ENCODE results near the gene MAL.

Gene MAL

DNA sequence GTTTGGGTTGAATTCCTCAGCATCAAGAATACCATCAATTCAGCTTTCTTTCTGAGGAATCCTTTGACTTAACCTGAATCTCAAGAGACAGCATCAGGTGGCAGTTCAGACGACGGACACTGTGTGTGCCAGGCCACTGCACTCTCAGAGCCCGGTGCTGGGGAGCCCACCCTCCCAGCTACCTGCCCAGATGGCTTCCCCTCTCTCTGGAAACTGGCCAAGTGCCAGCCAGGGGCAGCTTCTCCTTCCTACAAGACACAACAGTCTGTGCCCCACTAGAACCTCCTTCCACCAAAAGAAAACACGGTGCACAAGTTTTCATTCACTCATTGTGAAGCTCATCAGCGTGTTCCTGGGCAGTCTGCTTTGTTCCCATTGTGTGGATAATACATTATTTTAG, 28.5 kb downstream of the MAL start:
- Histone ChIP-seq H3K36me3 (ENCODE audit: insufficient read depth, low read length) (no peaks in the 10 kb centered on the region), H3K9ac (ENCODE audit: low read length) (no peak overlapping the region), H3K4me3 (ENCODE audit: low read depth in 1 of 2, low read length in 2 of 2) (no peak overlapping the region), H3K4me1 (ENCODE audit: insufficient read depth, low read length) (no peaks in the 10 kb centered on the region), H3K27me3 (ENCODE audit: control insufficient read depth in 1 of 2, insufficient read depth in 2 of 2, low read length in 2 of 2) (peaks cover 0 to 6% of the 10 kb centered on the region in 2 donors), H3K27ac (ENCODE audit: low read depth, low read length) (no peak overlapping the region), H3K9me3 (ENCODE audit: low read length) (no peaks in the 10 kb centered on the region)

DNA sequence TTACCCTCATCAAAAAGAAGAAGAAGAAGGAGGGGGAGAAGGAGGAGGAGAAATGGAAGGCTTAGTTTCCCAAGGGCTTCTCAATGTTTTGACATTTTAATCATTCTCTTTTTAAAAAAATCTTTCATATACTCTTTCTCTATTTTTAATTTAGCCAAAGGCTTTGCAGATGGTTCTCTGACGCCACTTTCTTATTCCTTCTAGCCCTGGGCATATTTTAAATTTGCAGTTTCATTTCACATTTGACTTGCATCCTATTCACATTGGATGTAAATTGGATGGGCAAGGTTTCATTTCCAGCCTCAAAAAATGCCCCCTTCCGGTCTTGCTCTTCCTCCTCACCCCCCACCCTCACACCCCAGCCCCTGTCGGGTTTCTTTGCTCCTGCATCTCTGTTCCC, 29.8 kb downstream of the MAL start:
- no peaks in the 10 kb centered on the region for H3K27me3 ChIP-seq (ENCODE audit: control insufficient read depth in 1 of 2, insufficient read depth in 2 of 2, low read length in 2 of 2)
- H3K4me3 ChIP-seq (ENCODE audit: low read depth in 1 of 2, low read length in 2 of 2), result no peak overlapping the region
- no peaks in the 10 kb centered on the region for H3K9me3 ChIP-seq (ENCODE audit: low read length)
- no peaks in the 10 kb centered on the region for H3K4me1 ChIP-seq (ENCODE audit: insufficient read depth, low read length)
- no peak overlapping the region for H3K27ac ChIP-seq (ENCODE audit: low read depth, low read length)
- H3K36me3 ChIP-seq (ENCODE audit: insufficient read depth, low read length), result no peaks in the 10 kb centered on the region
- H3K9ac ChIP-seq (ENCODE audit: low read length), result no peak overlapping the region

DNA sequence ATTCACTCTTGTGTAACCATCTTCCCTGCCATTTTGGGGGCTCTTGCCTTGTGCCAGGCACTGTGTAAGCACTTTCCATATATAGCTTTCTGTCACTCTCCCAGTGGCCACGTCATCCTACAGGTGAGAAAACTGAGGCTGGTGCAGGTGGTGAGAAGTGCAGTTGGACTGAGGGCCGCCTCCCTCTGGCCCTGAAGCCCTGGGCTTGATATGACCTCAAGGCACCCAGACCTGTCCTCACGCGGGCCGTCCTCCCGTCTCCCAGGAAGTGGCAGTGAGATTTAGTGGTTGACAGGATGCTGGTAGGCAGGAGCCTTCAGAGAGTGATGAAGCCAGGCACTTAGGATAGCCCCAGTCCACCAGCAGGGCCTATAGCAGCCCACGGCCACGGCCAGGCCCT, 30.5 kb downstream of the MAL start:
- Histone ChIP-seq H3K9me3 (ENCODE audit: low read length) (no peaks in the 10 kb centered on the region), H3K4me3 (ENCODE audit: low read depth in 1 of 2, low read length in 2 of 2) (no peak overlapping the region), H3K9ac (ENCODE audit: low read length) (no peak overlapping the region), H3K27ac (ENCODE audit: low read depth, low read length) (no peak overlapping the region), H3K36me3 (ENCODE audit: insufficient read depth, low read length) (no peaks in the 10 kb centered on the region), H3K4me1 (ENCODE audit: insufficient read depth, low read length) (no peaks in the 10 kb centered on the region), H3K27me3 (ENCODE audit: control insufficient read depth in 1 of 2, insufficient read depth in 2 of 2, low read length in 2 of 2) (no peaks in the 10 kb centered on the region)

DNA sequence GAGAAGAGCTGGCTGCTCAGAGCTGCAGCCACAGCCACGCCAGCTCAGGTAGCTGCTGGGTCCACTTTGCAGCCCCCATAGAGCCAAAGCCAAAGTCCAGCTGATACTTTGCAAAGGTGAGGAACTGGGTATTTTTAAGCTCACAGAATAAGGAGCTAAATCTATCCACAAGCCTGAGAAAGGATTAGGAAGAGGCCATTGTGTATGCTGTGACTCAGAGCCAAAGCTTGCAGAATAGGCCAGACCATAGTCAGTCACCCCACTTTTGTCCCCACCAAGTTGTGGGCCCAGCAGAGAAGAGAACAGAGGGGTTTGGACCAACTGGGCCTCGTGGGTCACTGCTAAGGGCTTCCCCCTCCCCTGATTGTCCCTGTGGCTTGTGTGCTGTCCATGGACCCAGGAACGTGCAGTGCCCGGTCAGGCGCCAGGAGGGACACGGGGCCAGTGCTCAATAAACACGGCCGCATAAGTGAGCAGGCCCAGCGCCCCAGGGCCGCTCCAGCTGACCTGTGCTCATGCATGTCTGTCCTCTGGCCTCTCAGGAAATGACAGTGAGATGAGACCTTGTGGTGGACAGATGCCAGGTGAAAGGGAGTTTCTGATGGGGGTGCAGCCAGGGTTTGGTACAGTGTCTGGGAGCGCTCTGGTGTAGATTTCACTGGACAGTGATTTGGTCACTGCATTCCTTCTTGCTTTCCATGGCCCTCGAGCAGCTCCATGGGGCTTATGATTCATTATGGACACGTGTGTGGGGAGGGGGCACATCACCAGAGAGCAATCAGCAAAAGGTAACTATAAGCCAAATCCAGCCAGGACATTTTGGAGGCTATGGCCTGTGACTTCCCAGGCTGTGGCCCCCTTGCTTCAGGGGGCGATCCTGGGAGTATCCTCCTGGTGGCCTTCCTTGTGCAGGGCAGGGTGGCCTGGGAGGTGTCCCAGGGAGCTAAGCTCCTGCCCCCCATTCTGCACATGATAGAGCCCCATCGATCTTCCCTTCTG, 31.3 kb downstream of the MAL start:
- Histone ChIP-seq H3K36me3 (ENCODE audit: insufficient read depth, low read length) (no peaks in the 10 kb centered on the region), H3K27me3 (ENCODE audit: control insufficient read depth in 1 of 2, insufficient read depth in 2 of 2, low read length in 2 of 2) (no peaks in the 10 kb centered on the region), H3K9me3 (ENCODE audit: low read length) (no peaks in the 10 kb centered on the region), H3K4me1 (ENCODE audit: insufficient read depth, low read length) (no peaks in the 10 kb centered on the region), H3K9ac (ENCODE audit: low read length) (no peak overlapping the region), H3K27ac (ENCODE audit: low read depth, low read length) (no peak overlapping the region), H3K4me3 (ENCODE audit: low read depth in 1 of 2, low read length in 2 of 2) (no peak overlapping the region)

DNA sequence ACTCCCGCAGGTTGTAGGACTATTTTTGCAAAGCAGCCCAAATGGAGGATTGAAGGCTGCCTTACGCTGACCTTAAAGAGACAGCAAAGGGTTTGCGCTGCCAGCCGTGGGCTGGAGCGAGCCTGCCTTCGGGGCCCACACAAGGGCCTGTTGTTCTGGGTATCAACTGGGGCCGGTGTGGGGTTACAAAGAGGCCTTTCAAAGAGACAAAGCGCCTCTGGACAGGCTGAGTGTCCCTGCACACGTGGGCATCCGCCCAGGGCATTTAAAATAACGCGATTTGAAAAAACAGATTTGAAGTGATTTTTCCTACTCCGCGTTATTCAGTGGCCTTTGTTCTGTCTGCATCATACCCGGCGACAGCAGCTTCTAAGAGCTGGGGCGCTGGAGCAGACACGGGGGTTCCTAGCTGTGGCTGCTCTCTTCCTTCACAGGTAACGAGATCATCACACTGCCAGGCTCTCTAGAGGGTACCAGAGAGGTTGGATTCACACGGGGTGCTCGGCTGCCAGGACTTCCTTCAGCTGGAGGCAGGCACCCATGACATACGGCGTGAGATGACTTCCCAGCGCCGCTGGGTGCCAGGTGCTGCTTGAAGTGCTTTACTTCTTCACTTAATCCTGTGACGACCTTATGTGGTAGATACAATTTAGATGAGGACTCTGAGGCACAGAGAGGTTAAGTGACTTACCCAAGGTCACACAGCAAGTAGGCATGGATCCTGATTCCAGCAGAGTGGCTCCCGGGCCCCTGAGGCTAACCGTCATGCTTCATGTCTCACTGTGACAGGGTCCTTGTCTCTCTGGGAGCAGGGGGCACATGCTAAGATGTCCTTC, 32.2 kb downstream of the MAL start:
- no peak overlapping the region for H3K27ac ChIP-seq (ENCODE audit: low read depth, low read length)
- no peaks in the 10 kb centered on the region for H3K27me3 ChIP-seq (ENCODE audit: control insufficient read depth in 1 of 2, insufficient read depth in 2 of 2, low read length in 2 of 2)
- no peak overlapping the region for H3K4me3 ChIP-seq (ENCODE audit: low read depth in 1 of 2, low read length in 2 of 2)
- no peaks in the 10 kb centered on the region for H3K4me1 ChIP-seq (ENCODE audit: insufficient read depth, low read length)
- H3K36me3 ChIP-seq (ENCODE audit: insufficient read depth, low read length), result no peaks in the 10 kb centered on the region
- no peaks in the 10 kb centered on the region for H3K9me3 ChIP-seq (ENCODE audit: low read length)
- H3K9ac ChIP-seq (ENCODE audit: low read length), result no peak overlapping the region

DNA sequence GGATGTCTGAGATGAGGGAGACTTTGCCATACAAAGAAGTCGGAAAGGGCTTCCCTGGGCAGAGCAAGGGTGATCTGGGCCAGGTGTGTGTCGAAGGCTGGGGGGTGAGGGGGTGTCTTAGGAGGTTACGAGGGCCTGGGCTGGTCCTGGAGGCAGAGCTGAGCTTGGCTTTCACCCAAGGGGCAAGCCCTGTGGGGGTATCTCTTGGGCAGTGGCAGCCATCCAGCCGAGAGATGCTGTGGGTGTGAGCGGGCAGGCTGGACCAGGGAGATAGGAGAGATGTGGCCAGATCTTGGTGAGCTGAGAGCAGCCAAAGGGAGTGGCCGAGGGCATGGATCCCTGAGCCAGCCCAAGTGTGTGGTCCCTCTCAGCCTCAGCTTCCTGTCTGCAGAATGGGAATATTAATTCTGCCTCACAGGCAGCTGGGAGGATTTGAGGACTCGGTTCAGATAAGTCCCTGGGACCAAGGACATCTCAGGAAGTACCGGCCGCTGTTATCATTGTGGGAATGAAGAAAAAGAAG, 33.0 kb downstream of the MAL start:
- no peaks in the 10 kb centered on the region for H3K36me3 ChIP-seq (ENCODE audit: insufficient read depth, low read length)
- no peak overlapping the region for H3K4me3 ChIP-seq (ENCODE audit: low read depth in 1 of 2, low read length in 2 of 2)
- no peaks in the 10 kb centered on the region for H3K4me1 ChIP-seq (ENCODE audit: insufficient read depth, low read length)
- H3K27ac ChIP-seq (ENCODE audit: low read depth, low read length), result no peak overlapping the region
- H3K27me3 ChIP-seq (ENCODE audit: control insufficient read depth in 1 of 2, insufficient read depth in 2 of 2, low read length in 2 of 2), result no peaks in the 10 kb centered on the region
- H3K9me3 ChIP-seq (ENCODE audit: low read length), result no peaks in the 10 kb centered on the region
- no peak overlapping the region for H3K9ac ChIP-seq (ENCODE audit: low read length)

DNA sequence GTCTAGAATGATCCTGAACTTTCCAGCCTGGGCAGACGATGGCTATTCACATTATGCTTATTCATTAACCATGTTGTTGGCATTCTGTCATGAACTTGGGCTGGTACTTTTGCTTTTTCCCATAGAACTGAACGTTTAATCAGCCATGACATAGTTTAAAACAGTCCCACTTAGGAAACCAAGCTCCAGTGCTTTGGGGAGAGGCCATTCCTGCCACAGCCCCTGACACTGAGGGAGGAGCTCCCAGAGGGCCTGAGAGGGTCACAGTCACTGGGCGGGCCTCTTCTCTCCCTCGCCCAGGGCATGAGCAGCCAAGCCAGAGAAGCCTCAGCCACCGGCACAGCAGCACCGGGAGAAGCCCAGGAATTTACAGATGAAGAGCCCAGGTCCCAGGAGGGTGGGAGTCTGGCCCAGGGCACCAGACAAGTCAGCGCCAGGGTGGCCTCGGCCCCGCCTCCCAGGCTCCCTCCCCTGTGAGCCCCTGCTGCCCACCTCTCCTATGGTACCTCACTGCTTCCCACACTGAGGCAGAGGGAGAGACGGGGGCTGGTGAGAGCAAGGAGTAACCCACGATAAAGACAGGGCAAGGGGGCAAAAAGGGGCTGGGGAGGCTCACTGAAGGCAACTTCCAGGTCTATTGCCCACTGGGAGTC, 33.6 kb downstream of the MAL start:
- Histone ChIP-seq H3K9ac (ENCODE audit: low read length) (no peak overlapping the region), H3K9me3 (ENCODE audit: low read length) (no peaks in the 10 kb centered on the region), H3K4me1 (ENCODE audit: insufficient read depth, low read length) (no peaks in the 10 kb centered on the region), H3K4me3 (ENCODE audit: low read depth in 1 of 2, low read length in 2 of 2) (no peak overlapping the region), H3K36me3 (ENCODE audit: insufficient read depth, low read length) (no peaks in the 10 kb centered on the region), H3K27me3 (ENCODE audit: control insufficient read depth in 1 of 2, insufficient read depth in 2 of 2, low read length in 2 of 2) (no peaks in the 10 kb centered on the region), H3K27ac (ENCODE audit: low read depth, low read length) (no peak overlapping the region)

DNA sequence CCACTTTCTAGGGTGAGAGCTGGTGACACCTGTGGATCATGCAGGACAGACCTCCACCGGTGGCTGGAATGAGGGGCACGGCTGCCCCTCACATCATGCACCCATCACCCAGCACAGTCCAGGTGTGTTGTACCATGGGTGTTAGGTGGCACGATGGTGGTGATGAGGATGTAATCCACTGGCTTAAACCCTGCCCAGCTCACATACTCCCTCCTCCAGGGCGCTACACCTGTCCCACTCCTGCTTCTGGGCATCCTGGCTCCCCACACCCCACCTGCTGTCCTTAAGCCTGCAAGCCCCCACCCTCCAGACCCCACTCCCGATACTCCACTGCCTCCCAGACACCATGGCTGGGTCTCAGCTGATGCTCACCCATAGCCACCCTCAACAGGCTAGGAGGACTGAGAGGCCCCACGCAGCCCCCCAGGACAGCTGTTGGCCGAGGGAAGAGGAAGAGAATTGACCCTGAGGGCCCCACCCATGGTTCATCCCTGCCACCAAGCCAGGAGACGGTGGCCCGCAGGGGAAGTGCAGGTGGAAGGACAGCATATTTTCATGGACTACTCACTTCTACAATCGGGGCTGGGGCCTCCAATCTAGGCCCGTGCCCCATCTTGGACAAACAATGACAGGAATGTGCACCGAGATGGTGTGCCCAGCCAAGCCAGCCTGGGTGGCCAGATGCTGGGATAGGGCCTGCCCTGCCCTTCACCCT, 34.3 kb downstream of the MAL start:
- H3K4me3 ChIP-seq (ENCODE audit: low read depth in 1 of 2, low read length in 2 of 2), result no peak overlapping the region
- no peaks in the 10 kb centered on the region for H3K9me3 ChIP-seq (ENCODE audit: low read length)
- H3K27ac ChIP-seq (ENCODE audit: low read depth, low read length), result no peak overlapping the region
- no peak overlapping the region for H3K9ac ChIP-seq (ENCODE audit: low read length)
- no peaks in the 10 kb centered on the region for H3K27me3 ChIP-seq (ENCODE audit: control insufficient read depth in 1 of 2, insufficient read depth in 2 of 2, low read length in 2 of 2)
- no peaks in the 10 kb centered on the region for H3K36me3 ChIP-seq (ENCODE audit: insufficient read depth, low read length)
- no peaks in the 10 kb centered on the region for H3K4me1 ChIP-seq (ENCODE audit: insufficient read depth, low read length)

DNA sequence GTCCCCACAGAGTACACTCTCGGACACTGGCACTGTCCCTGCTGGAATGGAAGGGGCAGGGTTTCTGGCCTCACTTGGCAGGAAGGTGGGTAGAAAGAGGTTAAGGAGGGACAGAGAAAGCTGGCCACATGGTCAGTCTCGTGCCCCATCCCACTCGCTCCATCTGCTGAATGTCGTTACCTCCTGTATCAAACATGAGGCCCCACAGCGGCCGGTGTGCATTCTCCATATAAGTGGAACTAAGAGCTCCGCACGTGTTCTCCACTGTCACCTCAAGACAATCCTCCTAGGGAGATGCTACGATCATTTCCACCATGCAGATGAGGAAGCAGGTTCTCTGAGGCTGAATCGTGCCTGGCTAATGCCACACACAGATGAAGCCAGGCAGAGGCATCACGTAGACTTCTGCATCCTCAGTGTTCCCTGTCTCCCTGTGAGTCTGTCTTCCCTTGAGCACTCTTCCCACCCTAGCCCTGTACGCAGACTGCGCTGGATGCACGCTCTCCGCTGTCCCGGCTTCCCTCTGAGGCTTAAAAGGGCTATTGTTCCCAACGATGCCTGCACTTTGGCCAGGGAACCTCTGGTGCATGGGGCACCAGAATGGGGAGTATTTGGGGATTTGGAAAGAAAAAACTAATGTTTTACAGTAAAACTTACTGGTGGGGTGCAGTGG, 35.1 kb downstream of the MAL start:
- Histone ChIP-seq H3K36me3 (ENCODE audit: insufficient read depth, low read length) (no peaks in the 10 kb centered on the region), H3K27me3 (ENCODE audit: control insufficient read depth in 1 of 2, insufficient read depth in 2 of 2, low read length in 2 of 2) (no peaks in the 10 kb centered on the region), H3K4me3 (ENCODE audit: low read depth in 1 of 2, low read length in 2 of 2) (no peak overlapping the region), H3K9ac (ENCODE audit: low read length) (no peak overlapping the region), H3K27ac (ENCODE audit: low read depth, low read length) (no peak overlapping the region), H3K4me1 (ENCODE audit: insufficient read depth, low read length) (no peaks in the 10 kb centered on the region), H3K9me3 (ENCODE audit: low read length) (no peaks in the 10 kb centered on the region)

DNA sequence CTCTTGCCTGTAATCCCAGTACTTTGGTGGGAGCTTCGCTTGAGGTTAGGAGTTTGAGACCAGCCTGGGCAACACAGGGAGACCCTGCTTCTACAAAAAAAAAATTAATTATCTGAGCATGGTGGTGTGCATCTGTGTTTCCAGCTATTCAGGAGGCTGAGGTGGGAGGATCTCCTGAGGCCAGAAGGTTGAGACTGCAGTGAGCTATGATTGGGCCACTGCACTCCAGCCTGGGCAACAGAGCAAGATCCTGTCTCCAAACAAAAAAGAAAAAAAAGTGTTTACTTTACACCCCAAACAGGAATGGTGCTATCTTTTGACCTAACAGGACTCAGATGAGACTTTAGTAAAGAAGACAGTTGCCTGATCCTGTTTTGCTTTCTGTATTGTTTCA, 35.6 kb downstream of the MAL start:
- H3K9me3 ChIP-seq (ENCODE audit: low read length), result no peaks in the 10 kb centered on the region
- H3K4me1 ChIP-seq (ENCODE audit: insufficient read depth, low read length), result no peaks in the 10 kb centered on the region
- no peaks in the 10 kb centered on the region for H3K36me3 ChIP-seq (ENCODE audit: insufficient read depth, low read length)
- no peaks in the 10 kb centered on the region for H3K27me3 ChIP-seq (ENCODE audit: control insufficient read depth in 1 of 2, insufficient read depth in 2 of 2, low read length in 2 of 2)
- H3K9ac ChIP-seq (ENCODE audit: low read length), result no peak overlapping the region
- no peak overlapping the region for H3K4me3 ChIP-seq (ENCODE audit: low read depth in 1 of 2, low read length in 2 of 2)
- no peak overlapping the region for H3K27ac ChIP-seq (ENCODE audit: low read depth, low read length)

Measured in muscle layer of colon (tissue), 2 donors.